Islet precursor cell (in vitro differentiated cells): ENCODE data around the gene D2HGDH.
A peak's percentile ranks its signal among the peaks of the same experiment; 100 is the strongest.
"Not testable (repeated sequence)": the region's sequence is repeated elsewhere in the genome, so short reads cannot be mapped to it uniquely, and the experiment has no call there.

Experiments
- DNase-seq: peaks from one replicate; pipeline ENCODE4 v3.0.0-alpha.2; 2018

The D2HGDH gene

GRCh38 chr2:241771286-241772062 lies 37.0 kb downstream of the D2HGDH start:
- peak; percentile 53 for DNase-seq

GRCh38 chr2:241772063-241772499 lies 37.7 kb downstream of the D2HGDH start:
- no peak for DNase-seq

GRCh38 chr2:241773511-241774418 lies 39.3 kb downstream of the D2HGDH start:
- DNase-seq = no peak

- peak; percentile 49 for DNase-seq
Measured at GRCh38 chr2:241774419-241775222, 40.2 kb downstream of the D2HGDH start.

GRCh38 chr2:241775223-241776177 lies 41.1 kb downstream of the D2HGDH start:
- peak; percentile 48 for DNase-seq

GRCh38 chr2:241776336-241777169 lies 42.1 kb downstream of the D2HGDH start, which contains the start of gene GAL3ST2:
Gene GAL3ST2, plus strand, starts transcription at chr2:241776822. Its CDS starts 134 bp downstream, at chr2:241776956.
- DNase-seq = no peak

- DNase-seq = no peak
Measured at GRCh38 chr2:241777170-241777685, 42.8 kb downstream of the D2HGDH start.

GRCh38 chr2:241777686-241778627 lies 43.5 kb downstream of the D2HGDH start:
- DNase-seq = no peak

GRCh38 chr2:241780939-241781569 lies 46.6 kb downstream of the D2HGDH start:
- no peak for DNase-seq

GRCh38 chr2:241782053-241782452 lies 47.6 kb downstream of the D2HGDH start:
- not testable (repeated sequence) for DNase-seq

GRCh38 chr2:241788135-241788534 lies 53.7 kb downstream of the D2HGDH start:
- no peak for DNase-seq

- DNase-seq = no peak
Measured at GRCh38 chr2:241788572-241788971, 54.1 kb downstream of the D2HGDH start.

- not testable (repeated sequence) for DNase-seq
Measured at GRCh38 chr2:241791385-241791784, 57.0 kb downstream of the D2HGDH start.

- no peak for DNase-seq
Measured at GRCh38 chr2:241793385-241793784, 59.0 kb downstream of the D2HGDH start.

- no peak for DNase-seq
Measured at GRCh38 chr2:241794250-241794823, 59.9 kb downstream of the D2HGDH start.

GRCh38 chr2:241795021-241795999 lies 60.9 kb downstream of the D2HGDH start:
- no peak for DNase-seq

GRCh38 chr2:241796209-241796608 lies 61.8 kb downstream of the D2HGDH start:
- no peak for DNase-seq
